ENCODE measurements around the gene KRT1. TPM values are rescaled to one million over a fixed set of nuclear protein-coding genes. Genes with fewer than 3 reads are reported as not detected.
"Not testable (repeated sequence)": the region's sequence is repeated elsewhere in the genome, so short reads cannot be mapped to it uniquely, and the experiment has no call there.

KRT1 gene
- polyA plus RNA-seq, 1 of the 3 experiments (the other 2 are of a cell fraction): not detected

DNA sequence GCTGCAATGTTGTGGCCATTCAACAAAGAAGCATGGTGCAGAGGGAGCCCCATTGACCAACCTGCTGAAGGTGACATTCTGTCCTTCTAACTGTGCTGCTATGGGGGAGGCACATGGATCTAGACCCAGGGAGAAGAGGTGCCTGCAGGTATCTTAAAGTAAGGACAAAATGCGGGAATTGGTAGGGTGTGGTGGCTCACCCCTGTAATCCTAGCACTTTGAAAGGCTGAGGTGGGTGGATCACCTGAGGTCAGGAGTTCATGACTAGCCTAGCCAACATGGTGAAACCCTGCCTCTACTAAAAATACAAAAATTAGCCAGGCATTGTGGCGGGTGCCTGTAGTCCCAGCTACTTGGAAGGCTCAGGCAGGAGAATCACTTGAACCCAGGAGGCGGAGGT lies 10.3 kb downstream of the KRT1 start:
- H3K9ac ChIP-seq; CTCF ChIA-PET; H3K4me3 ChIP-seq (ENCODE audit: low read depth in 2 of 2, low read length in 1 of 2); H3K4me1 ChIP-seq (ENCODE audit: control insufficient read depth in 1 of 2, insufficient read depth in 2 of 2, low read depth in 1 of 2, low read length in 1 of 2); H3K36me3 ChIP-seq (replicated peaks in 1 of 2; ENCODE audit: control insufficient read depth in 1 of 2, insufficient read depth in 2 of 2, low read length in 1 of 2); POLR2A ChIA-PET; H2AFZ ChIP-seq (ENCODE audit: low read depth); H3K9me2 ChIP-seq; DNase-seq; H3K9me3 ChIP-seq; H3F3A ChIP-seq (replicated peaks; ENCODE audit: insufficient read depth); H3K4me2 ChIP-seq; H3K27ac ChIP-seq (ENCODE audit: low read depth in 2 of 2, low read length in 1 of 2); H3K79me2 ChIP-seq (ENCODE audit: insufficient read depth); H4K20me1 ChIP-seq (ENCODE audit: insufficient read depth): not testable (repeated sequence)
- H3K27me3 ChIP-seq (ENCODE audit: insufficient read depth): peaks cover 46% of the 10 kb centered on the region
- WGBS (ENCODE audit: low lambda C conversion rate): 25% methylated on average over 3 of the region's 3 CpGs

DNA sequence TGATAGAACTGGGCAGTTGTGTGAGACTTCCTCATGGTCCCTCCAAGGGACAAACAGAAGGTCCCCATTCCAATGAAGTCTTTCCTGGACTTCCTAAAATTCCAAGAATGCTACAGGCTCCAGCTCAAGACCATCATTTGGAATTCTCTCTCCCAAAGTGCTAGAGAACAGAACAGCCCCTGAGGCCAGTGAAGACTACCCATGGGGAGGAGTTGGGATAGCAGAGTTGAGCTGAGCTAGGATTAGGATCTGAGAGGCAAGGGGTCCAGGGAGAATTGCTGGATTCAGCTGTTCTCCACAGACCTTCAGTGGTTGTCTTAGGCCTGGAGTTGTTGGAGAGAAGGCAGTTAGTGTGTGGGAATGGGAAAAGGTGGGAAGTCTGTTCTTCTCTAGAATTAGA lies 10.8 kb downstream of the KRT1 start:
- ChIA-PET CTCF (no interaction called here), POLR2A (no interaction called here)
- Histone ChIP-seq H4K20me1 (ENCODE audit: insufficient read depth) (no peaks in the 10 kb centered on the region), H3K4me3 (ENCODE audit: low read depth in 2 of 2, low read length in 1 of 2) (no peak overlapping the region), H3K9me3 (no peaks in the 10 kb centered on the region), H2AFZ (ENCODE audit: low read depth) (no peak overlapping the region), H3K27ac (ENCODE audit: low read depth in 2 of 2, low read length in 1 of 2) (no peak overlapping the region), H3F3A (replicated peaks; ENCODE audit: insufficient read depth) (no peaks in the 10 kb centered on the region), H3K4me1 (ENCODE audit: control insufficient read depth in 1 of 2, insufficient read depth in 2 of 2, low read depth in 1 of 2, low read length in 1 of 2) (no peaks in the 10 kb centered on the region), H3K9me2 (no peaks in the 10 kb centered on the region), H3K27me3 (ENCODE audit: insufficient read depth) (peaks cover 43% of the 10 kb centered on the region), H3K36me3 (replicated peaks in 1 of 2; ENCODE audit: control insufficient read depth in 1 of 2, insufficient read depth in 2 of 2, low read length in 1 of 2) (no peaks in the 10 kb centered on the region), H3K4me2 (no peak overlapping the region), H3K79me2 (ENCODE audit: insufficient read depth) (no peaks in the 10 kb centered on the region), H3K9ac (no peak overlapping the region)
- TF ChIP-seq NFIC (IDR thresholded peaks at IDR 0.05; ENCODE audit: borderline replicate concordance): no peak
- no peak for TF ChIP-seq RCOR1 (IDR thresholded peaks at IDR 0.05; ENCODE audit: low read length)
- TF ChIP-seq, protein P1, sequence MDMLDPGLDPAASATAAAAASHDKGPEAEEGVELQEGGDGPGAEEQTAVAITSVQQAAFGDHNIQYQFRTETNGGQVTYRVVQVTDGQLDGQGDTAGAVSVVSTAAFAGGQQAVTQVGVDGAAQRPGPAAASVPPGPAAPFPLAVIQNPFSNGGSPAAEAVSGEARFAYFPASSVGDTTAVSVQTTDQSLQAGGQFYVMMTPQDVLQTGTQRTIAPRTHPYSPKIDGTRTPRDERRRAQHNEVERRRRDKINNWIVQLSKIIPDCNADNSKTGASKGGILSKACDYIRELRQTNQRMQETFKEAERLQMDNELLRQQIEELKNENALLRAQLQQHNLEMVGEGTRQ (IDR thresholded peaks at IDR 0.05; ENCODE audit: borderline replicate concordance, low read depth, low read length): no peak
- TF ChIP-seq, protein P2, sequence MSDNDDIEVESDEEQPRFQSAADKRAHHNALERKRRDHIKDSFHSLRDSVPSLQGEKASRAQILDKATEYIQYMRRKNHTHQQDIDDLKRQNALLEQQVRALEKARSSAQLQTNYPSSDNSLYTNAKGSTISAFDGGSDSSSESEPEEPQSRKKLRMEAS (IDR thresholded peaks at IDR 0.05; ENCODE audit: low read depth): no peak
- TF ChIP-seq SMC3 (IDR thresholded peaks at IDR 0.05; ENCODE audit: low read depth, low read length): no peak
- no peak for TF ChIP-seq MXI1 (IDR thresholded peaks at IDR 0.05; ENCODE audit: low read depth, low read length)
- no peak for TF ChIP-seq TCF12 (IDR thresholded peaks at IDR 0.05)
- no peak for TF ChIP-seq RXRA (IDR thresholded peaks at IDR 0.05; ENCODE audit: borderline replicate concordance, low read depth)
- TF ChIP-seq POLR2AphosphoS5 (IDR thresholded peaks at IDR 0.05; ENCODE audit: low read depth, low read length): no peak
- no peak for TF ChIP-seq YY1 (IDR thresholded peaks at IDR 0.05; ENCODE audit: low read depth)
- TF ChIP-seq SIN3A (IDR thresholded peaks at IDR 0.05; ENCODE audit: borderline replicate concordance, low read depth, low read length): no peak
- TF ChIP-seq, protein P3, sequence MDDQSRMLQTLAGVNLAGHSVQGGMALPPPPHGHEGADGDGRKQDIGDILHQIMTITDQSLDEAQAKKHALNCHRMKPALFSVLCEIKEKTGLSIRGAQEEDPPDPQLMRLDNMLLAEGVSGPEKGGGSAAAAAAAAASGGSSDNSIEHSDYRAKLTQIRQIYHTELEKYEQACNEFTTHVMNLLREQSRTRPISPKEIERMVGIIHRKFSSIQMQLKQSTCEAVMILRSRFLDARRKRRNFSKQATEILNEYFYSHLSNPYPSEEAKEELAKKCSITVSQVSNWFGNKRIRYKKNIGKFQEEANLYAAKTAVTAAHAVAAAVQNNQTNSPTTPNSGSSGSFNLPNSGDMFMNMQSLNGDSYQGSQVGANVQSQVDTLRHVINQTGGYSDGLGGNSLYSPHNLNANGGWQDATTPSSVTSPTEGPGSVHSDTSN (IDR thresholded peaks at IDR 0.05): no peak
- no peak for TF ChIP-seq TEAD4 (IDR thresholded peaks at IDR 0.05; ENCODE audit: borderline replicate concordance, insufficient read depth)
- DNase-seq: no peak
